Endothelial cell of umbilical vein (primary cell): Measurements from ENCODE around the gene CENPS. TPM values are rescaled to one million over a fixed set of nuclear protein-coding genes. Genes with fewer than 3 reads are reported as not detected.

ENCODE experiments used
- BruUV-seq: library from RNA; stranded (reverse); fragments of 400-500 nt; replicated peaks from 2 replicates; lab custom pipeline; 2021; lab: Mats Ljungman, UMichigan
- CTCF ChIA-PET: fragments of 300-600, 350-600 bp; sonication (Branson Sonifier 250); formaldehyde crosslinking; loops from one replicate; lab custom pipeline; 2021; ENCODE audit warnings: antibody characterized with exemption, inconsistent platforms; lab: Charles Lee
- POLR2A ChIA-PET: fragments of 300-600, 350-600 bp; sonication (Branson Sonifier 250); formaldehyde crosslinking; loops from one replicate; lab custom pipeline; 2021; ENCODE audit warnings: antibody characterized with exemption, inconsistent platforms; lab: Charles Lee
- DNase-seq: peaks from one replicate; pipeline ENCODE4 v3.0.0-alpha.2; 2011; ENCODE audit warnings: low read depth, low spot score
- FAIRE-seq: peaks from 2 replicates; lab custom pipeline; 2011; peaks lifted over from hg19 to GRCh38; lab: Jason Lieb, UNC
- H2AFZ ChIP-seq: 2 replicates; pipeline ENCODE4 v1.6.0; 2012; ENCODE audit warnings: low read depth, low read length, control low read depth, inconsistent platforms
- H3K27ac ChIP-seq: 2 replicates; pipeline ENCODE4 v1.5.1; 2011; ENCODE audit warnings: low read depth, mild to moderate bottlenecking, control low read depth, low read length, moderate library complexity; ENCODE audit not compliant: insufficient read depth
- H3K27me3 ChIP-seq, 2 experiments: 2 replicates each; pipeline versions ENCODE4 v1.6.0 to v1.6.1; 2011; ENCODE audit warnings: low read length in 2 of 2, mixed read lengths in 1 of 2; ENCODE audit not compliant: control insufficient read depth in 2 of 2, insufficient read depth in 2 of 2
- H3K36me3 ChIP-seq, 2 experiments: 2 replicates in 1 of 2; 3 replicates in 1 of 2; pipeline ENCODE4 v1.5.1; 2011; ENCODE audit warnings: low read length in 2 of 2, mild to moderate bottlenecking in 1 of 2, moderate library complexity in 1 of 2; ENCODE audit not compliant: control insufficient read depth in 2 of 2, insufficient read depth in 2 of 2; ENCODE audit errors: extremely low read depth in 1 of 2
- H3K4me1 ChIP-seq: 3 replicates; pipeline ENCODE4 v1.5.1; 2011; ENCODE audit warnings: mild to moderate bottlenecking, low read length; ENCODE audit not compliant: control insufficient read depth, insufficient read depth; ENCODE audit errors: extremely low read depth
- H3K4me2 ChIP-seq: 2 replicates; pipeline ENCODE4 v1.6.1; 2011; ENCODE audit warnings: low read length, control low read depth, mixed read lengths; ENCODE audit not compliant: insufficient read depth
- H3K4me3 ChIP-seq, 3 experiments: fragments of 200-600 bp in 1 of 3; sonication (generic), shearing (Covaris generic) in 1 of 3; replicated peaks in 1 of 3; 2 replicates each; pipeline ENCODE4 v1.5.1; 2011 to 2016; ENCODE audit warnings: control low read depth in 3 of 3, low read length in 3 of 3, mild to moderate bottlenecking in 2 of 3, inconsistent platforms in 1 of 3, low read depth in 1 of 3, moderate library complexity in 1 of 3; ENCODE audit not compliant: insufficient read depth in 1 of 3
- H3K79me2 ChIP-seq: 2 replicates; pipeline ENCODE4 v1.6.0; 2012; ENCODE audit warnings: low read length, inconsistent platforms; ENCODE audit not compliant: control insufficient read depth, insufficient read depth
- H3K9ac ChIP-seq: replicated peaks from 2 replicates; pipeline ENCODE3; 2011; ENCODE audit warnings: low read length, control low read depth; ENCODE audit not compliant: insufficient read depth; ENCODE audit errors: extremely low read depth
- H3K9me1 ChIP-seq: replicated peaks from 3 replicates; pipeline ENCODE4 v1.6.0; 2011; ENCODE audit warnings: mild to moderate bottlenecking, low read length; ENCODE audit not compliant: control insufficient read depth, insufficient read depth; ENCODE audit errors: extremely low read depth
- H3K9me3 ChIP-seq: replicated peaks from 2 replicates; pipeline ENCODE4 v1.5.1; 2012; ENCODE audit warnings: low read length, inconsistent platforms; ENCODE audit not compliant: control insufficient read depth, insufficient read depth
- H4K20me1 ChIP-seq: replicated peaks from 2 replicates; pipeline ENCODE3; 2011; ENCODE audit warnings: mild to moderate bottlenecking, low read length; ENCODE audit not compliant: control insufficient read depth, insufficient read depth; ENCODE audit errors: extremely low read depth
- CTCF ChIP-seq, 2 donors: IDR thresholded peaks; 1 replicate in 1 of 2; 2 replicates in 1 of 2; pipeline ENCODE4 v1.5.1; 2011; ENCODE audit warnings: low read length in 2 of 2, mild to moderate bottlenecking in 2 of 2, moderate library complexity in 2 of 2, control low read depth in 1 of 2, inconsistent platforms in 1 of 2, low read depth in 1 of 2; ENCODE audit not compliant: insufficient read depth in 1 of 2; ENCODE audit errors: extremely low read depth in 1 of 2
- EZH2 ChIP-seq: IDR thresholded peaks from 2 replicates; pipeline ENCODE4 v1.6.1; 2012; ENCODE audit warnings: borderline replicate concordance, low read depth, mild to moderate bottlenecking, moderate library complexity, low read length, inconsistent platforms; ENCODE audit not compliant: severe bottlenecking
- FOS ChIP-seq: IDR thresholded peaks from 2 replicates; pipeline ENCODE4 v1.6.1; 2011; ENCODE audit warnings: mild to moderate bottlenecking, low read length, moderate library complexity, borderline replicate concordance; ENCODE audit not compliant: insufficient read depth
- GATA2 ChIP-seq: IDR thresholded peaks from 2 replicates; pipeline ENCODE4 v1.7.0; 2011; ENCODE audit warnings: low read depth, mild to moderate bottlenecking, moderate library complexity, mixed read lengths, low read length; ENCODE audit not compliant: insufficient read length, insufficient read depth
- JUN ChIP-seq: IDR thresholded peaks from 2 replicates; pipeline ENCODE4 v1.6.1; 2011; ENCODE audit warnings: borderline replicate concordance, low read depth; ENCODE audit not compliant: insufficient read length, insufficient read depth
- MAX ChIP-seq: IDR thresholded peaks from 2 replicates; pipeline ENCODE4 v1.6.1; 2011; ENCODE audit not compliant: insufficient read depth, insufficient read length
- MYC ChIP-seq: IDR thresholded peaks from one replicate; pipeline ENCODE4 v1.6.1; 2011; ENCODE audit warnings: mild to moderate bottlenecking, low read depth, low read length
- POLR2A ChIP-seq: IDR thresholded peaks from 2 replicates; pipeline ENCODE4 v1.6.1; 2012; ENCODE audit warnings: low read depth, mild to moderate bottlenecking, control low read depth, low read length
- POLR2AphosphoS5 ChIP-seq: IDR thresholded peaks from 2 replicates; pipeline ENCODE4 v1.6.1; 2012; ENCODE audit warnings: low read depth, mild to moderate bottlenecking, control low read depth, low read length, moderate library complexity; ENCODE audit not compliant: insufficient read depth
- dilution Hi-C: fragments of 300-500 bp; cut with MboI; formaldehyde crosslinking; loops from one replicate; pipeline ENCODE4 v1.15.0; 2019; ENCODE audit warnings: low sequenced_read_pairs; ENCODE audit not compliant: extremely low pct_ligation_motif_present
- intact Hi-C: fragments of 100-400 bp; cut with micrococcal nuclease; formaldehyde crosslinking; loops from one replicate; pipeline ENCODE4 v1.10.0; 2022
- polyA plus RNA-seq, 4 experiments: library from polyadenylated mRNA; depleted of rRNA in 3 of 4; stranded (reverse) in 3 of 4; unstranded in 1 of 4; fragments of >200 nt; gene quantifications; 2 replicates each; pipeline versions ENCODE4 v1.2.1 to v1.2.3, GENCODE V29; 2011 to 2012; ENCODE audit warnings: missing spikeins in 1 of 4
- total RNA-seq: library from RNA; stranded (reverse); gene quantifications from 2 replicates; pipeline ENCODE4 v1.2.3, GENCODE V29; 2021

CENPS gene
- total and polyA plus RNA-seq, 2 donors (not counting 3 experiments of a cell fraction or from before 2014, with no cell fraction given): 10.2 to 16.2 TPM

- H3K4me1 ChIP-seq: peaks cover 3% of the 10 kb centered on the region
- no peak for DNase-seq
- H4K20me1 ChIP-seq: no peaks in the 10 kb centered on the region
- H2AFZ ChIP-seq: no peak overlapping the region
- H3K4me3 ChIP-seq: no peak overlapping the region
- H3K9ac ChIP-seq: no peak overlapping the region
- no peaks in the 10 kb centered on the region for H3K9me1 ChIP-seq
- no peak for FAIRE-seq
- H3K27ac ChIP-seq: no peak overlapping the region
- CTCF ChIA-PET: interaction anchor here (1.0 to 1.8 kb wide), 6 partner anchors 7 to 113 kb away, joined by 4 to 6 read pairs (median 4); partner anchors contain the start of genes CENPS and PGD
- no peaks in the 10 kb centered on the region for H3K27me3 ChIP-seq
- BruUV-seq: no TSS peak
- no peaks in the 10 kb centered on the region for H3K9me3 ChIP-seq
- TF ChIP-seq FOS (no peak), JUN (no peak), CTCF (IDR thresholded peaks at IDR 0.05; ENCODE audit: extremely low read depth in 1 of 2, insufficient read depth in 1 of 2, low read depth in 1 of 2, low read length in 2 of 2) (no peak), EZH2 (no peak), MAX (no peak), MYC (no peak), POLR2A (no peak), POLR2AphosphoS5 (no peak), GATA2 (no peak)
- H3K79me2 ChIP-seq: no peaks in the 10 kb centered on the region
- peaks cover 0 to 11% of the 10 kb centered on the region in 2 experiments for H3K36me3 ChIP-seq
- dilution Hi-C loops: no loop called here
- H3K4me2 ChIP-seq: no peak overlapping the region
- intact Hi-C loops: no loop called here
- POLR2A ChIA-PET: no interaction called here
These were observed 49.5 kb upstream of the CENPS start for GRCh38 chr1:10380594-10381275.
